Activated naive CD4-positive, alpha-beta T cell treated with anti-CD3 and anti-CD28 coated beads, Interleukin-2, amount 50 U/mL, for 72 hours (primary cell): ENCODE results near the gene ROBO3. TPM values are rescaled to one million over a fixed set of nuclear protein-coding genes. Genes with fewer than 3 reads are reported as not detected.

Experiments
- ATAC-seq, 2 donors: fragments of 150-1000 bp; cut with Tn5 transposase; 2 replicates each; pipeline ENCODE4 v1.10.0; 2021; ENCODE audit warnings: mild to moderate bottlenecking in 2 of 2, moderate library complexity in 2 of 2
- DNase-seq, 2 donors: peaks; one replicate each; pipeline ENCODE4 v3.0.0; 2021 to 2022; ENCODE audit warnings: low spot score in 2 of 2
- H3K27ac Mint-ChIP-seq, 2 donors: one replicate each; pipeline ENCODE4 v1.8.0; 2022; ENCODE audit warnings: mild to moderate bottlenecking in 2 of 2, mixed read lengths in 2 of 2
- H3K36me3 Mint-ChIP-seq, 2 donors: one replicate each; pipeline ENCODE4 v1.8.0; 2022; ENCODE audit warnings: mixed read lengths in 2 of 2
- H3K9me3 Mint-ChIP-seq, 2 donors: one replicate each; pipeline ENCODE4 v1.8.0; 2022; ENCODE audit warnings: mixed read lengths in 2 of 2
- total RNA-seq, 2 donors: library from RNA; stranded (reverse); gene quantifications; one replicate each; pipeline ENCODE4 v1.2.3, GENCODE V29; 2022

The ROBO3 gene
- total RNA-seq, 2 donors from 2014 or later = 18.0 to 24.4 TPM

- no peak overlapping the region for H3K27ac Mint-ChIP-seq
- H3K36me3 Mint-ChIP-seq = no peaks in the 10 kb centered on the region
- ATAC-seq = no peak
- H3K9me3 Mint-ChIP-seq = no peaks in the 10 kb centered on the region
- peak in 1 of 2 donors; percentile 35 for DNase-seq
Measured at GRCh38 chr11:124894606-124895430, 29.6 kb downstream of the ROBO3 start.

GRCh38 chr11:124895471-124895971 is 30.3 kb downstream of the ROBO3 start:
- Mint-ChIP-seq H3K9me3 (no peaks in the 10 kb centered on the region), H3K27ac (no peak overlapping the region), H3K36me3 (no peaks in the 10 kb centered on the region)
- ATAC-seq = no peak
- DNase-seq = peak in 1 of 2 donors; percentile 39

GRCh38 chr11:124896071-124896750 is 31.0 kb downstream of the ROBO3 start:
- H3K36me3 Mint-ChIP-seq = no peaks in the 10 kb centered on the region
- H3K27ac Mint-ChIP-seq = no peak overlapping the region
- DNase-seq = peak in 1 of 2 donors; percentile 33
- H3K9me3 Mint-ChIP-seq = no peaks in the 10 kb centered on the region
- ATAC-seq = no peak

GRCh38 chr11:124896821-124897391 is 31.7 kb downstream of the ROBO3 start:
- DNase-seq (peak in 1 of 2 donors; percentile 45), ATAC-seq (no peak)
- Mint-ChIP-seq H3K9me3 (no peaks in the 10 kb centered on the region), H3K27ac (no peak overlapping the region), H3K36me3 (no peaks in the 10 kb centered on the region)

DNA sequence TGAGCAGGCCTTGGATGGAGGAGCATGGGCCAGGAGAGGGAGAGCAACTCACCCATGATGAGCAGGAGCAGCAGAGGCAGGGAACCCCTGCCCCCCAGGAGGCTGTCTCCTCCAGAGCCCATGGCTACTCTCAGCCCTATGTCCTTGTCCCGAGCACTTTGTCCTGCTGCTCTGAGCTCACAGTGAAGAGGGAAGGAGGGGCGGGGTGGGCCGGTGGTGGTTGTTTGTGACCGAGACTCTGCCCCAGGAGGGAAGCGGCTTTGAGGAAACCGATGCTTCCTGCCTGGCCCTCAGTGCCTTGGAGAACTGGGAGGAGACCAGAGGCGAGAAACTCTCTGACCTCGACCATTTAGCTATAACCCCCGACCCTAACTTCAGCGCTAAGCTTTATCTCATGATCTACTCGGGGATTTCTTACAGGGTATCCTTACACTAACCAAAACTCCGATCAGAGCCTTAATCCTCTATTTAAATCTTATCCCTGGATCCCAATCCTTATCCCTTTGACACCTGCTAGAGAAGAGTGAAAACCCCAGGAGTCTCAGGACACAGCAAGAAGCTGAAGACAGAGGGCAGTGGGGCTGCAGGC is 32.5 kb downstream of the ROBO3 start, which contains the start of gene ROBO4:
ROBO4 (minus strand) TSS at position 192 of the 589 bp plus-strand sequence; CDS start at position 122, 70 bp downstream.
- Mint-ChIP-seq H3K27ac (no peak within 1 kb of the TSS), H3K9me3 (no peaks in the 10 kb centered on the region), H3K36me3 (no peaks in the 10 kb centered on the region)
- ATAC-seq = no peak
- DNase-seq = peak in 1 of 2 donors; percentile 30

GRCh38 chr11:124898263-124898680 is 33.0 kb downstream of the ROBO3 start:
- Mint-ChIP-seq H3K27ac (no peak overlapping the region), H3K9me3 (no peaks in the 10 kb centered on the region), H3K36me3 (no peaks in the 10 kb centered on the region)
- DNase-seq (no peak), ATAC-seq (no peak)

DNA sequence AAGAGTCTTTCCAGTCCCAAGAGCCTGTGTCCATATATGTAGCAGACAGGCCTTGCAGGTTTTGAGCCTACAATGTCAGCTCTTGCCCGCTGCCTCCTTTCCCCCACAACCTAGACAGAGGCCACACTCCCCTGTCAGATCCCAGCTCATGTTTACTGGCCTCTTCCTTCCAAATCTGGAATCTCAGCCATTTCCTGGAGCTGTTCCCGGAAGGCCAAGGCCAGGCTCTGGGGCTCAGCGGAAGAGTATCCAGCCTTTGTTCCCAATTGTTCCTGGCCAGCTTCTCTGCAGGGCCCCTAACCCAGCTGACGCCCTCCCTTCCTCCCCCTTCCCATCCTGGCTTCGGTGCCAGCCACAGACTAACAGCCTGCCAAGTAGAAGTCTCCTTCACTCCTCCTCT is 33.5 kb downstream of the ROBO3 start:
- H3K9me3 Mint-ChIP-seq = no peaks in the 10 kb centered on the region
- H3K27ac Mint-ChIP-seq = no peak overlapping the region
- DNase-seq (no peak), ATAC-seq (no peak)
- H3K36me3 Mint-ChIP-seq = no peaks in the 10 kb centered on the region

DNA sequence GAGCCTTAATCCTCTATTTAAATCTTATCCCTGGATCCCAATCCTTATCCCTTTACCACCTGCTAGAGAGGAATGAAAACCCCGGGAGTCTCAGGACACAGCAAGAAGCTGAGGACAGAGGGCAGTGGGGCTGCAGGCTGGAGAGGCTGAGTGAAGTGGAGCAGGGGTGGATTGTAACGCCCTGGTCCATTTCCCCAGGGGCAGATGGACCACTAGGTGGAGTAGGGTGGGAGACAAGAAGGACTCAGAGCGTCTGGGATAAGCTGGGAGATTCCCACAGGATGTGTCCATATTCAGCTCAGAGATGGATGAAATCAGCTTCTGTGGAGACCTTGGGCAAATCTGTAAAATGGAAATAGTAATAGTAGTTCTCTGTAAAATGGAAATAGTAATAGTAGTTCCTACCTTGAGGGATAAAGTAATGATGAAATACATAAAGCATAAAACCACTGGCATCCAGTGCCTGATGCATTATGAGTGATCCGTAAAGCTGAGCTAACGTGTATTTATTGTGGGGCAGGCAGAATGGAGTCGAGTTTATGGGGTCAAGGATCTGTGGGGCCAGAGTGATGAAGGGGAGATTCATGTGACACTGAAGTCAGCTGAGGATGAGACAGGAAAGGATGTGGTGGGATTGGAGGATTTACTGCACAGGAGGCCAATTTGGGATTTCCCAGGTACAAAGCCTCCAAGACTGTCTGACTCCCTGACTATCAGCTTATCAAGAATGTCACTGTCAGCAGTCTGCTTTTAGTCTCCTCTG is 34.3 kb downstream of the ROBO3 start:
- no peaks in the 10 kb centered on the region for H3K36me3 Mint-ChIP-seq
- ATAC-seq = no peak
- H3K9me3 Mint-ChIP-seq = no peaks in the 10 kb centered on the region
- DNase-seq = peak in 1 of 2 donors; percentile 31
- H3K27ac Mint-ChIP-seq = no peak overlapping the region

- H3K9me3 Mint-ChIP-seq = no peaks in the 10 kb centered on the region
- ATAC-seq (no peak), DNase-seq (no peak)
- H3K36me3 Mint-ChIP-seq = no peaks in the 10 kb centered on the region
- H3K27ac Mint-ChIP-seq = no peak overlapping the region
Measured at GRCh38 chr11:124900464-124900863, 35.2 kb downstream of the ROBO3 start.

GRCh38 chr11:124902616-124903015 is 37.4 kb downstream of the ROBO3 start:
- H3K27ac Mint-ChIP-seq = no peak overlapping the region
- DNase-seq = no peak
- no peaks in the 10 kb centered on the region for H3K36me3 Mint-ChIP-seq
- no peaks in the 10 kb centered on the region for H3K9me3 Mint-ChIP-seq
- ATAC-seq = no peak

DNA sequence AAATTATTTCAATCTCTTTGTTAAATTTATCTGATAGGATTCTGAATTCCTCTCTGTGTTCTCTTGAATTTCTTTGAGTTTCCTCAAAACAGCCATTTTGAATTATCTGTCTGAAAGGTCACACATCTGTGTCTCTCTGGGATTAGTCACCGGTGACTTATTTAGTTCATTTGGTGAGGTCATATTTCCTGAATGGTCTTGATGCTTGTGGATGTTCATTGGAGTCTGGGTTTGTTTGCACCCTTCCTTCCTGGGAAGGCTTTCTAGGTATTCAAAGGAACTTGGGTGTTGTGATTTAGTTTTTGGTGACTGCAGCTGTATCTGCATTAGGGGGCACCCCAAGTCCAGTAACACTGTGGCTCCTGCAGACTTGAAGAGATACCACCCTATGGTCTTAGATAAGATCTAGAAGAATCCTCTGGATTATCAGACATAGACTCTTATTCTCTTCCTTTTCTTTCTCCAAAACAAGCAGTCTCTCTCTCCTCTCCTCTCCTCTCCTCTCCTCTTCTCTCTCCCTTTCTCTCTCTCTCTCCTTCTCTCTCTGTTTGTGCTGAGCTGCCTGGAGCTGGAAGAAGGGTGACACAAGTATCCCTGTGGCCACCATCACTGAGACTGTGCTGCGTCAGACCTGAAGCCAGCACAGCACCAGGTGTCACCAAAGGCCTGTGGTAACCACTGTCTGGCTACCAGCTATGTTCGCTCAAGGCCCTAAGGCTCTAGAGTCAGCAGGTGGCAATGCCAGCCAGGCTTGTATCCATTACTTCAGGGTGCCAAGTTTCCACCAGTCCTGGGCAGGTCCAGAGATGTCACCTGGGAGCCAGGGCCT is 50.5 kb downstream of the ROBO3 start:
- DNase-seq = no peak
- Mint-ChIP-seq H3K9me3 (peaks cover 6 to 12% of the 10 kb centered on the region in 2 donors), H3K36me3 (peaks cover 5 to 13% of the 10 kb centered on the region in 2 donors), H3K27ac (no peak overlapping the region)
- ATAC-seq = no peak

GRCh38 chr11:124916370-124916710 is 51.1 kb downstream of the ROBO3 start:
- no peak for DNase-seq
- peaks cover 6 to 12% of the 10 kb centered on the region in 2 donors for H3K9me3 Mint-ChIP-seq
- no peak for ATAC-seq
- H3K36me3 Mint-ChIP-seq = peaks cover 5 to 13% of the 10 kb centered on the region in 2 donors
- no peak overlapping the region for H3K27ac Mint-ChIP-seq

DNA sequence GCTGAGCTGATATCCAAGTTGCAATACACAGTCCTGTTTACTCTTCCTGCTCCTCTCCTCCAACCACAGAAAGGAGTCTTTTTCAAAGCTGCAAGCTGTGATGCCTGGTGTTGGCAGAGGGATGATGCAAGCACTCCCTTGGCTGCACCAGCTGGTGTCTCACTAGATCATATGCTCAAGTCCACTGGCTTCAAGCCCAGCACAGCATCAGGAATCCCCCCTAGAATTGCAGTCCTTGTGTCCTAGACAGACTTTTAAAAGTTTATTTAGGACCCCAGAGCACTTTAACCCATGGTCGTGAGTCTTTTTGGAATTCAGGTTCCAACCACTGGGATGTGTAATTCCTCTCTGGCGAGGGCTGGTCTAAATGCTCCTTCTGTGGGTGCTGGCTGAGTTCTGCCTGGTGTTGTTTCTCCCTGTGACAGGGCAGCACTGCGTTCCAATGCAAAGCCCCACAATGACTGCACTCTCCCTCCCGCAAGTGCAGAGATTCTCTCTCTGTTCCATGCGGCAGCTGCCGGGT is 51.9 kb downstream of the ROBO3 start:
- ATAC-seq = no peak
- Mint-ChIP-seq H3K9me3 (peaks cover 0 to 6% of the 10 kb centered on the region in 2 donors), H3K36me3 (peaks cover 5% of the 10 kb centered on the region in 2 donors), H3K27ac (no peak overlapping the region)
- DNase-seq = no peak

DNA sequence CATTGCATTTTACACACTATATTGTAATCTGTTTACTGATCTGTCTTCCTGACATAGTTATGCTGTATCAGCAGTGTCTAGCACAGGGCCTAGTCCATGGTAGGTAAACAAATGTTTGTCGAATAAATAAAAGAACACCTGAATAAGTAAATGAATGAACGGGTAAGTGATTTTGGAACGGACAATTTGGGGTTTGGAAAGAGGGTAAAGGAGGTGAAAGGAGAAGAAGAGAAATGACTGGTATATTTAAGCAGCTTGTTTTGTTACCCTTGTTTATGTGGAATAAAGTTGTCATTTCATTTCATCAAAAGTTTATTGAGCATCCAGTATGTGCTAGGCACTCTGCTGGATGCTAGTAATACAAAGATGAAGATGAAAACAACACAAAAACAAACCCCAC is 53.7 kb downstream of the ROBO3 start, which contains the start of gene HEPN1:
HEPN1 (plus strand) TSS at position 301 of the 400 bp plus-strand sequence.
- H3K27ac Mint-ChIP-seq = peak within 1 kb of the TSS in 1 of 2 donors; percentile 12
- no peaks in the 10 kb centered on the region for H3K9me3 Mint-ChIP-seq
- DNase-seq (no peak), ATAC-seq (no peak)
- H3K36me3 Mint-ChIP-seq = no peaks in the 10 kb centered on the region

GRCh38 chr11:124919898-124920297 is 54.7 kb downstream of the ROBO3 start:
- Mint-ChIP-seq H3K36me3 (no peaks in the 10 kb centered on the region), H3K9me3 (no peaks in the 10 kb centered on the region), H3K27ac (no peak overlapping the region)
- ATAC-seq (no peak), DNase-seq (no peak)
